PC-3 (cell line): ENCODE measurements around the gene PARN.

Source experiments
- EZH2 ChIP-seq: fragments of 300-600 bp; sonication (generic); IDR thresholded peaks from one replicate; pipeline ENCODE4 v1.6.1; 2017; ENCODE audit warnings: antibody characterized with exemption, mild to moderate bottlenecking, low read length; ENCODE audit not compliant: unreplicated experiment
- EZH2phosphoT487 ChIP-seq: fragments of 300-600 bp; sonication (generic); IDR thresholded peaks from 2 replicates; pipeline ENCODE4 v1.6.1; 2018; ENCODE audit warnings: mild to moderate bottlenecking, antibody characterized with exemption, low read length, borderline replicate concordance
- TF ChIP-seq, protein P1 (sequence below): fragments of 300-600 bp; sonication (generic); conservative IDR thresholded peaks from 2 replicates; pipeline ENCODE4 v1.5.1; 2017; ENCODE audit warnings: antibody characterized with exemption, low read depth, mild to moderate bottlenecking, low read length

DNA sequence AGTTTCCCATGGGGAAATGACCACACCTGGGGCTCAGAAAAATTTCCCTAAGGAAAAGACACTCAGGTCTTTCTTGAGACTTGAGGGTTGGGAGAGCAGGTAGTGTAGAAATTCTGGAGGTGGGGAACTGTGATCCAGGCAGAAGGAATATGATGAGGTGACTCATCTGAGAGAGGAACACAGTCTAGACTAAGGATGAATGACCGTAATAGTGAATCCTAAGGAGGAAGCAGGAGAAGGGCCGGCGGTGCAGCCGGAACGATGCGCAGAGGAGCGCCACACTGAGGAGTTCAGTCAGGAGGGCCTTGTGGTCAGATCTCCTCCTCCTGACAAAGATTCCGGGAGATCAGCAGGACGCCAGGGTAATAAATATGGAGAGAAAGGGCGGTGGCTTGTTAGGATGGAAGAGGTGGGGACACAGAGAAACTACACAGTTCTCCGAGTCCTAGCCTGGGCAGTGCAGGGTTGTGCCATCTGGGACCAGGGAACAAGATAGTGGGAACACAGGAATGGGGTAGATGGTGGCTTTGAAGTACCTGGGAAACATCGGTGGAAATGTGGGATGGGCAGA lies 135.6 kb downstream of the PARN start:
- TF ChIP-seq, protein P1, sequence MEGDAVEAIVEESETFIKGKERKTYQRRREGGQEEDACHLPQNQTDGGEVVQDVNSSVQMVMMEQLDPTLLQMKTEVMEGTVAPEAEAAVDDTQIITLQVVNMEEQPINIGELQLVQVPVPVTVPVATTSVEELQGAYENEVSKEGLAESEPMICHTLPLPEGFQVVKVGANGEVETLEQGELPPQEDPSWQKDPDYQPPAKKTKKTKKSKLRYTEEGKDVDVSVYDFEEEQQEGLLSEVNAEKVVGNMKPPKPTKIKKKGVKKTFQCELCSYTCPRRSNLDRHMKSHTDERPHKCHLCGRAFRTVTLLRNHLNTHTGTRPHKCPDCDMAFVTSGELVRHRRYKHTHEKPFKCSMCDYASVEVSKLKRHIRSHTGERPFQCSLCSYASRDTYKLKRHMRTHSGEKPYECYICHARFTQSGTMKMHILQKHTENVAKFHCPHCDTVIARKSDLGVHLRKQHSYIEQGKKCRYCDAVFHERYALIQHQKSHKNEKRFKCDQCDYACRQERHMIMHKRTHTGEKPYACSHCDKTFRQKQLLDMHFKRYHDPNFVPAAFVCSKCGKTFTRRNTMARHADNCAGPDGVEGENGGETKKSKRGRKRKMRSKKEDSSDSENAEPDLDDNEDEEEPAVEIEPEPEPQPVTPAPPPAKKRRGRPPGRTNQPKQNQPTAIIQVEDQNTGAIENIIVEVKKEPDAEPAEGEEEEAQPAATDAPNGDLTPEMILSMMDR = no peak
- TF ChIP-seq EZH2 (no peak), EZH2phosphoT487 (no peak)
